Measurements from ENCODE around the gene NRXN3. TPM values are rescaled to one million over a fixed set of nuclear protein-coding genes. Genes with fewer than 3 reads are reported as not detected.

Gene NRXN3
- total RNA-seq, 2 donors from 2014 or later = 1.3 to 2.3 TPM

- Histone ChIP-seq H3K9me3 (no peaks in the 10 kb centered on the region), H3K27me3 (no peaks in the 10 kb centered on the region), H3K36me3 (replicated peaks in 1 of 2; ENCODE audit: insufficient read depth in 1 of 2, low read depth in 2 of 2) (no peaks in the 10 kb centered on the region), H3K4me1 (no peaks in the 10 kb centered on the region), H3K27ac (no peak overlapping the region), H3K4me3 (no peak overlapping the region)
- no peak for TF ChIP-seq POLR2A (IDR thresholded peaks at IDR 0.05)
- no peak for TF ChIP-seq CTCF (IDR thresholded peaks at IDR 0.05)
- DNase-seq = no peak
- ATAC-seq = no peak
- intact Hi-C loops (cut with DNase I) = no loop called here
These were observed 1294.3 kb downstream of the NRXN3 start for GRCh38 chr14:79464468-79464867.

GRCh38 chr14:79465651-79466050 is 1295.5 kb downstream of the NRXN3 start:
- Histone ChIP-seq H3K27ac (no peak overlapping the region), H3K9me3 (no peaks in the 10 kb centered on the region), H3K4me1 (no peaks in the 10 kb centered on the region), H3K36me3 (replicated peaks in 1 of 2; ENCODE audit: insufficient read depth in 1 of 2, low read depth in 2 of 2) (no peaks in the 10 kb centered on the region), H3K27me3 (no peaks in the 10 kb centered on the region), H3K4me3 (no peak overlapping the region)
- 91 to 94% methylated on average over 3 of the region's 3 CpGs for WGBS, 2 donors
- ATAC-seq (no peak), DNase-seq (no peak)
- intact Hi-C loops (cut with DNase I) = no loop called here
- no peak for TF ChIP-seq CTCF (IDR thresholded peaks at IDR 0.05)
- no peak for TF ChIP-seq POLR2A (IDR thresholded peaks at IDR 0.05)

- no peak for DNase-seq
- Histone ChIP-seq H3K27me3 (no peaks in the 10 kb centered on the region), H3K4me3 (no peak overlapping the region), H3K4me1 (no peaks in the 10 kb centered on the region), H3K9me3 (no peaks in the 10 kb centered on the region), H3K36me3 (replicated peaks in 1 of 2; ENCODE audit: insufficient read depth in 1 of 2, low read depth in 2 of 2) (no peaks in the 10 kb centered on the region), H3K27ac (no peak overlapping the region)
- 88 to 92% methylated on average over 11 to 13 of the region's 13 CpGs for WGBS, 2 donors
- no peak for TF ChIP-seq POLR2A (IDR thresholded peaks at IDR 0.05)
- TF ChIP-seq CTCF (IDR thresholded peaks at IDR 0.05) = no peak
- no peak for ATAC-seq
- intact Hi-C loops (cut with DNase I) = no loop called here
These were observed 1296.9 kb downstream of the NRXN3 start for GRCh38 chr14:79466938-79467527.

GRCh38 chr14:79467835-79468234 is 1297.7 kb downstream of the NRXN3 start:
- ATAC-seq = no peak
- Histone ChIP-seq H3K4me3 (no peak overlapping the region), H3K9me3 (no peaks in the 10 kb centered on the region), H3K27ac (no peak overlapping the region), H3K4me1 (no peaks in the 10 kb centered on the region), H3K27me3 (no peaks in the 10 kb centered on the region), H3K36me3 (replicated peaks in 1 of 2; ENCODE audit: insufficient read depth in 1 of 2, low read depth in 2 of 2) (no peaks in the 10 kb centered on the region)
- intact Hi-C loops (cut with DNase I) = no loop called here
- TF ChIP-seq CTCF (IDR thresholded peaks at IDR 0.05) = no peak
- no peak for TF ChIP-seq POLR2A (IDR thresholded peaks at IDR 0.05)
- peak in 2 of 4 donors; percentile 10 to 17 for DNase-seq
- 64 to 82% methylated on average over 2 of the region's 2 CpGs for WGBS, 2 donors

- Histone ChIP-seq H3K36me3 (replicated peaks in 1 of 2; ENCODE audit: insufficient read depth in 1 of 2, low read depth in 2 of 2) (no peaks in the 10 kb centered on the region), H3K27me3 (no peaks in the 10 kb centered on the region), H3K27ac (no peak overlapping the region), H3K4me3 (no peak overlapping the region), H3K4me1 (no peaks in the 10 kb centered on the region), H3K9me3 (no peaks in the 10 kb centered on the region)
- intact Hi-C loops (cut with DNase I) = no loop called here
- ATAC-seq = no peak
- no peak for DNase-seq
- TF ChIP-seq POLR2A (IDR thresholded peaks at IDR 0.05) = no peak
- no peak for TF ChIP-seq CTCF (IDR thresholded peaks at IDR 0.05)
- 93 to 95% methylated on average over 3 of the region's 3 CpGs for WGBS, 2 donors
These were observed 1298.3 kb downstream of the NRXN3 start for GRCh38 chr14:79468486-79468885.

Data from body of pancreas (tissue), 4 donors.